Stomach (tissue), 9 donors: Measurements from ENCODE around the gene SBF2. TPM values are rescaled to one million over a fixed set of nuclear protein-coding genes. Genes with fewer than 3 reads are reported as not detected.

Experiments
- DNase-seq, 2 donors: peaks; one replicate each; pipeline versions ENCODE4 v3.0.0 to v3.0.0-alpha.2; 2013 to 2019
- H3K27ac ChIP-seq, 5 donors: fragments of 200-600 bp in 4 of 5; sonication (generic) in 4 of 5; one replicate each; pipeline ENCODE4 v1.5.1; 2013 to 2019; ENCODE audit warnings: mild to moderate bottlenecking in 1 of 5, moderate library complexity in 1 of 5
- H3K27me3 ChIP-seq, 3 donors: fragments of 200-600 bp; sonication (generic); one replicate each; pipeline ENCODE4 v1.5.1; 2017 to 2019; ENCODE audit warnings: mixed run types in 1 of 3
- H3K36me3 ChIP-seq, 4 donors: fragments of 200-600 bp; sonication (generic); 1 replicate in 3 of 4; 2 replicates in 1 of 4; pipeline ENCODE4 v1.5.1; 2016 to 2019
- H3K4me1 ChIP-seq, 4 donors: fragments of 200-600 bp; sonication (generic); one replicate each; pipeline ENCODE4 v1.5.1; 2016 to 2019
- H3K4me3 ChIP-seq, 4 donors: fragments of 200-600 bp; sonication (generic) in 3 of 4; one replicate each; pipeline ENCODE4 v1.5.1; 2016 to 2019; ENCODE audit warnings: mild to moderate bottlenecking in 1 of 4
- H3K9me3 ChIP-seq, 4 donors: fragments of 200-600 bp; sonication (generic); one replicate each; pipeline ENCODE4 v1.5.1; 2016 to 2019
- EP300 ChIP-seq: sonication (generic); formaldehyde crosslinking; IDR thresholded peaks from one replicate; pipeline ENCODE4 v1.6.1; 2017; ENCODE audit warnings: antibody characterized with exemption
- POLR2A ChIP-seq, 4 donors: fragments of 450-650 bp; IDR thresholded peaks; one replicate each; pipeline ENCODE4 v1.6.1; 2016; ENCODE audit warnings: antibody characterized with exemption in 4 of 4, control low read depth in 2 of 4, mild to moderate bottlenecking in 1 of 4, moderate library complexity in 1 of 4
- POLR2AphosphoS5 ChIP-seq, 3 donors: sonication (generic); formaldehyde crosslinking; IDR thresholded peaks; one replicate each; pipeline ENCODE4 v1.6.1; 2016; ENCODE audit warnings: antibody characterized with exemption in 3 of 3
- WGBS, 5 donors: extraction: QIAGEN DNeasy Blood & Tissue Kit in 3 of 5; methylation state at CpG; one replicate each; pipeline versions ENCODE4 v1.1.5 to v1.1.7; 2013 to 2018; 5-methylcytosine and 5-hydroxymethylcytosine counted together
- intact Hi-C: fragments of 100-400 bp; cut with DNase I; formaldehyde crosslinking; loops from one replicate; pipeline ENCODE4 v1.15.1; 2023; ENCODE audit warnings: low total_unique reads
- polyA plus RNA-seq, 3 donors: library from polyadenylated mRNA; stranded (reverse); fragments of 200-250 nt; gene quantifications; one replicate each; pipeline ENCODE4 v1.2.3, GENCODE V29; 2013
- total RNA-seq, 5 donors: library from RNA; depleted of rRNA; stranded (reverse); fragments of >200 nt; gene quantifications; one replicate each; pipeline versions ENCODE4 v1.1.0 to v1.2.3, GENCODE V29; 2014 to 2016
- TF ChIP-seq, protein P1 (sequence below), 7 experiments: fragments of 450-650 bp in 4 of 7; fragments of 200-600 bp in 3 of 7; sonication (generic) in 3 of 7; IDR thresholded peaks; one replicate each; pipeline ENCODE4 v1.5.1; 2016 to 2019; ENCODE audit warnings: antibody characterized with exemption in 7 of 7, control low read depth in 2 of 7, mild to moderate bottlenecking in 1 of 7
- donor health status: healthy with polysubstance abuse.
- donor health status: Bipolar disorder and iron deficiency.
- donor health status: healthy.

Gene SBF2
- total and polyA plus RNA-seq, 8 donors = 8.6 to 260 (median 37.2) TPM

DNA sequence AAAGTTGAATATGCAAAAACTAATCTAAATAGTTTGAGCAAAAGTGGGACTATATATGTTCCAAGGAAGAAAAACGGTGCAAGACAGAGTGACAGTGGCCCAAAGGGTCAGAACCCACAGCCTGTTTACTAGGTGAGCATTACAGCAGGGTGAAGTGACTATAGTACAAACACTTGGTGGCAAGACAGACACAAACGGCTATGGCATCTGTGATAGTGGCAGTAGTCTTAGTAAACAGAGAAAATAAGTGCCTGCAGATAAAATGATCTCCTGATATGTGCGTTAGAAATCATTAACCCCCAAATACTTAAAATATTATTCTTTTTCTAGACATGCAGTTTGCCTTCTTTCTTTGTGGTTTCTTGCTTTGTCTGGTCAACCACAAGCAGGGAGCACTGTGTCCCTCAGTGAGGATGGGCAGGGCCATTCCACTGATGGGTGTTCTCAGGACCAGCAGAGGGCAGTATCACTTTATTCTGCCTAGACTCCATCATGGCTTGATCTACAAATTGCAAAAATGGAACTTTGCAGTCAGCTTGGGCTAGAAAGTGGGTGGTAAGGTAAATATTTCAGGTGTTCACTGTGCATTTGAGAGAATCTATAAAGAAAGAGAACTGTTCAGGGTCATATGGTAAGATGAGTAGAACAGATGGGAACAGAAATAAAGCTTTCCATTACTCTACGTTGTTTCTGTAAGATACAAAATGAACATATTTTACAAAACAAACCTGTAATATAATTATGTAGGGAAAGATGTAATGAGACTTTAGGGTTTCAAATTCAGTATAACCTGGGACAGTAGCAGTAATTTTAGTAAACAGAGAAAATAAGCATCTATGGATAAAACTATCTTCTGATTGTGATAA is 431.9 kb downstream of the SBF2 start:
- Histone ChIP-seq H3K4me1 (peaks cover 0 to 26% (median 16%) of the 10 kb centered on the region in 4 donors), H3K27me3 (no peaks in the 10 kb centered on the region), H3K9me3 (no peaks in the 10 kb centered on the region), H3K4me3 (no peak overlapping the region), H3K36me3 (no peaks in the 10 kb centered on the region), H3K27ac (no peak overlapping the region)
- intact Hi-C loops = loop anchor here (5.0 kb wide), 1 partner anchor 105 kb away; no protein-coding TSS in a partner anchor
- TF ChIP-seq, protein P1, sequence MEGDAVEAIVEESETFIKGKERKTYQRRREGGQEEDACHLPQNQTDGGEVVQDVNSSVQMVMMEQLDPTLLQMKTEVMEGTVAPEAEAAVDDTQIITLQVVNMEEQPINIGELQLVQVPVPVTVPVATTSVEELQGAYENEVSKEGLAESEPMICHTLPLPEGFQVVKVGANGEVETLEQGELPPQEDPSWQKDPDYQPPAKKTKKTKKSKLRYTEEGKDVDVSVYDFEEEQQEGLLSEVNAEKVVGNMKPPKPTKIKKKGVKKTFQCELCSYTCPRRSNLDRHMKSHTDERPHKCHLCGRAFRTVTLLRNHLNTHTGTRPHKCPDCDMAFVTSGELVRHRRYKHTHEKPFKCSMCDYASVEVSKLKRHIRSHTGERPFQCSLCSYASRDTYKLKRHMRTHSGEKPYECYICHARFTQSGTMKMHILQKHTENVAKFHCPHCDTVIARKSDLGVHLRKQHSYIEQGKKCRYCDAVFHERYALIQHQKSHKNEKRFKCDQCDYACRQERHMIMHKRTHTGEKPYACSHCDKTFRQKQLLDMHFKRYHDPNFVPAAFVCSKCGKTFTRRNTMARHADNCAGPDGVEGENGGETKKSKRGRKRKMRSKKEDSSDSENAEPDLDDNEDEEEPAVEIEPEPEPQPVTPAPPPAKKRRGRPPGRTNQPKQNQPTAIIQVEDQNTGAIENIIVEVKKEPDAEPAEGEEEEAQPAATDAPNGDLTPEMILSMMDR (IDR thresholded peaks at IDR 0.05) = peak in 5 of 7 experiments; percentile 27 to 63 (median 53)
- no peak for TF ChIP-seq EP300
- TF ChIP-seq POLR2AphosphoS5 (IDR thresholded peaks at IDR 0.05) = no peak
- peak; percentile 47 to 72 for DNase-seq
- 62 to 67% (median 66%) methylated on average over 4 of the region's 4 CpGs for WGBS, 5 donors

DNA sequence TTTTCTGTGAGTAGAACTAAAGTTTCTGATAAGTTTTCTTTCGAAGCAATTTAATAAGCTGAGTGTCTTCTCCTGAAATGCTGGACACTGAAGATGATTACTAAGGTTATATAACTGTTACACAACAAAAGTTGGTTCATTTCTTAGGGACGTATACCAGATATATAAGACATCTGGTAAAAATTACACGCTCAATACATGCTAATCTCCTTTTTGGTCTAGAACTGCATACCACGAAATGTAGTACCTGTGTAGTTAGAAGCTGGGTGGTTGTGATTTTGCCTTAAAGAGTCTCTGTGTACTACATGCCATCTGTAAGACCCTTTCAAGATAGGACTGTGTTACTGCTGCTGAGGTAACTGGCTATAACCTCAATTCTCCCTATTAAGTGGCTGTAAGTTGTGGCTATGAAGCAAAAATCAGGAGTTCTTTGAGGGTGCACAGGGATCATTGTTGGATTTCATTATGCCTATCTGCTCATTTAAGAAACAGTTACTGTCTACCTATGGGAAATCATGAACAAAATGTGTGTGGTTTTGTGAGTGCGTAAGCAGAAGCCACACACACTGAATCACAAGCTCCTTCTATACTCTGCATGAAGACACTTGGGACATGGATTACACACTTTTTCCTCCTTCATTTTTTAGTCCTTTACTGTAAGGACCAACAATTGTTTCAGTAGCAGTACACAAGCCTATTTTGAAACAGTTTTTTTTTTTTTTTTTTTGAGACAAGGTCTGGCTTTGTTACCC is 434.3 kb downstream of the SBF2 start:
- peaks cover 0 to 26% (median 16%) of the 10 kb centered on the region in 4 donors for H3K4me1 ChIP-seq
- intact Hi-C loops = loop anchor here (5.0 kb wide), 1 partner anchor 108 kb away; no protein-coding TSS in a partner anchor
- WGBS, 5 donors = 85 to 90% (median 85%) methylated on average over 5 of the region's 5 CpGs
- TF ChIP-seq POLR2A (IDR thresholded peaks at IDR 0.05) = no peak
- no peak for TF ChIP-seq EP300
- TF ChIP-seq POLR2AphosphoS5 (IDR thresholded peaks at IDR 0.05) = no peak
- TF ChIP-seq, protein P1 (IDR thresholded peaks at IDR 0.05) = no peak
- H3K27ac ChIP-seq = no peak overlapping the region
- H3K4me3 ChIP-seq = no peak overlapping the region
- no peaks in the 10 kb centered on the region for H3K9me3 ChIP-seq
- H3K27me3 ChIP-seq = no peaks in the 10 kb centered on the region
- DNase-seq = no peak
- peaks cover 8 to 19% (median 19%) of the 10 kb centered on the region in 4 donors for H3K36me3 ChIP-seq

DNA sequence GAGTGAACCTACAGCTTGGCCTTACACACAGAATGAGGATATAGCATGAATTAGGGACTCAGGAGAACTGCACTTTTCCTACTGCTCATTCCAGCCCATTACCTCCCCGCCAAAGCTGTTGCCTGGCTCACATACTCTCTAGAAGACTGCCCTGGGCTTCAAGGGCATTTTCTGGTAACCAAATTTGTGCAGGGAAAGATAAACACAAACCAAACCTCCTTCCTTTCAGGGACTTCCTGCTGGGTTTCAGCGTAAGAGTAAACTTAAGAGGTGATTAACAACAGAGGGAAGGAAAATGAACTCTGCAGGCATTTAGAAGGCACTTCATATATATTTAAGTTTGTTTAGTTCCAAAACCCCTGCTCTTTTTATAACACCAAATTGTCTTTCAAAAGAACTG is 435.2 kb downstream of the SBF2 start:
- no peak overlapping the region for H3K4me3 ChIP-seq
- intact Hi-C loops = no loop called here
- H3K9me3 ChIP-seq = no peaks in the 10 kb centered on the region
- TF ChIP-seq, protein P1 (IDR thresholded peaks at IDR 0.05) = no peak
- TF ChIP-seq POLR2AphosphoS5 (IDR thresholded peaks at IDR 0.05) = peak in 1 of 3 donors; percentile 47
- peaks cover 4 to 26% (median 16%) of the 10 kb centered on the region in 4 donors for H3K4me1 ChIP-seq
- no peaks in the 10 kb centered on the region for H3K27me3 ChIP-seq
- H3K36me3 ChIP-seq = peaks cover 8 to 23% (median 22%) of the 10 kb centered on the region in 4 donors
- DNase-seq = peak in 1 of 2 donors; percentile 54
- WGBS, 5 donors = 13 to 24% (median 20%) methylated on average over 2 of the region's 2 CpGs
- peak overlapping the region in 3 of 5 donors; percentile 15 to 45 (median 18) for H3K27ac ChIP-seq

DNA sequence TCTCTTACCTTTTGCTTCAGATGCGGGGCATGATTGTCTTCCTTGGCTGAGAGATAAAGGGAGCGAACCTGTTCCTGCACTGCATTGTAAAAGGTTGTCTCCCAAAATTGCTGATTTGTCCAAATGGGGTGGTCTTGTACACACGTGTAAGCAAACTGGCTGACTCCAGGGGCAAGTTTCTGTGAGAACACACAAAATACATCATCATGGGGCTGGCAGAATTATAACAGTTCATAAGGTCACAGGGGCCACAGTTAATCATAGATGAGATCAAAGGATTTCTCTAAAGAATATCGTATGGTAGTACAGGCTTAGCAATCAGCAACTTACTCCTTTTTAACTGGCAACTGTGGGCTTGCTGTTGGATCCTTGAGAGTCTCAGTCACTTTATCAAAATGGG is 435.8 kb downstream of the SBF2 start:
- Histone ChIP-seq H3K9me3 (no peaks in the 10 kb centered on the region), H3K4me3 (no peak overlapping the region), H3K27me3 (no peaks in the 10 kb centered on the region), H3K36me3 (peaks cover 8 to 28% (median 26%) of the 10 kb centered on the region in 4 donors), H3K4me1 (peaks cover 4 to 26% (median 16%) of the 10 kb centered on the region in 4 donors), H3K27ac (peak overlapping the region in 2 of 5 donors; percentile 15 to 17)
- TF ChIP-seq POLR2AphosphoS5 (IDR thresholded peaks at IDR 0.05) (no peak), EP300 (no peak), POLR2A (IDR thresholded peaks at IDR 0.05) (no peak)
- TF ChIP-seq, protein P1 (IDR thresholded peaks at IDR 0.05) = no peak
- intact Hi-C loops = no loop called here
- DNase-seq = no peak
- 49 to 66% (median 61%) methylated on average over 4 of the region's 4 CpGs for whole genome bisulfite sequencing, 5 donors
